HG02852 (cell line): Measurements from ENCODE around the gene SCAF4.

Experiments
- ATAC-seq: cut with Tn5 transposase; IDR thresholded peaks from one replicate; pipeline ENCODE4 v1.9.1; 2021; ENCODE audit warnings: mild to moderate bottlenecking, moderate library complexity; ENCODE audit not compliant: unreplicated experiment

Gene SCAF4

DNA sequence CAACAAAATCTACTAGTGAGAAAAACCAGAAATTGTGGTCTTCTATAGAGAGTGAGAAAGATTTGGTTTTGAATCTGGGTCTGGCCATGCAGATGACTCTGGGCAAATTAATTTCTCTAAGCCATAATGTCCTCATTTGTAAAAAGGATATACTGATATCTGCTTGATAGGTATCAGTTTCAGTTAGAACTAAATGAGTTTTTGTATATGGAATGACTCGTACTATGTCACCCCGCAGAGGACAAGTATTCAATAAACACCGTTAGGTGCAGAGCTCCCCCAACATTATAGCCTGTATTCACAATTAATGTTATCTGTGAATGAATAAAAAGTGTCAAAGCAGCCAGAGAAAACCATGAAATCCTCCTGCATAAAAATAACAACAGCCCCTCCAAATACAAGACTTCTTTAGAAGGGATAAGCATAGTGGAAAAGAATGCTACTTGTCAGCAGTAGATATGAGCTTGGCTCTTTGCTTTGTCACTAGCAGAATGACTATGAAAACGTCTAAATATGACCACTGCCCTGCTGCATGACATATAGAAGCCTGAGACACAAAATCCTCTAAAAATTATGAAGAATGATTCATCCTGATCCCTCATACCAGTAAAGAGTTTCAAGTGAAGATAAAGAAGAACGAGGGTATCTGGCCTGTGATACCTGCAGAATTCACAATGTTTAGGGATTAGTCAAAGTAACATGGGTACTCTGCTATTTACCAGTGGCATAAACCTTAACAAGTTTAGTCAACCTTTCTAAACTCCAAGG lies 17.8 kb downstream of the SCAF4 start:
- peak; percentile 65 for ATAC-seq

DNA sequence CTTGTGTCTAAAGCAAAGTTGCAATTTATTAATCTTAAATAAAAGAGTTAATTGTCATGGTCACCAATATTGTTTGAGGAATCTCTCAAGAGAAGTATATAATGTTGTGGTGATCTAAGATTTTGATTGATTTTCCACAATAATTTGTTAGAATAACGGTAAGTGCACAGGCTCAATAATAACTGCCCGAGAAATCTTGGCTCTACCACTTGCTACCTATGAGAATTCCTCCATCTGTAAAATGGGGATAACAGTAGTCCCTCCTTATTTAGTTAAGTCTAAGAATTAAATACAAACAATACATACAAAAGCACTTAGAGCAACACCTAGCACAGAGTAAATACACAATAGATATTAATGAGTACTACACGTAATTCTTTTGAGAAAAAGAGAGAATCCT lies 18.8 kb downstream of the SCAF4 start:
- no peak for ATAC-seq

DNA sequence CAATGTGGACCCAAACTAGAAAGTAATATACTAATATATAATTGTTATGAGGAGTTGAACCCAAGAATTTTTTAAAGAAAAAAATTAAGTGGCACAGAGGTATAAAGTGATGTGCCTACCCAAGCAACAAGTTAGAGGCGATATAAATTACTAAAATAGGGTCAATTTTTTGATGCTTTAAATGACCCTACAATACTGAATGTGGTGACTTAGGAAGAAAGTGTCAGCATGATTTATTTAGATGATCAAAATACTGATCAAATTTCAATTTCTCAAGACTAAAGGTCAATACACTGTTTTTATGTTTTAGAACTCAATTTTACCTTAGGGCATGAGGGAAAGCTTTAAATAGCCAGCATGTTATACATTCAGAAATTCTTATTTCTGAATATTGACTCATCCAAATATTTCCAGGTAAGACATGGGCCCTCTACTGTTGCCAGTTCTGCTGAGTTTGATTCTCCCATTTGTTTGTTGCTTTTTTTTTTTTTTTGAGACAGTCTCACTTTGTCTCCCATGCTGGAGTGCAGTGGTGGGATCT lies 20.1 kb downstream of the SCAF4 start:
- no peak for ATAC-seq

DNA sequence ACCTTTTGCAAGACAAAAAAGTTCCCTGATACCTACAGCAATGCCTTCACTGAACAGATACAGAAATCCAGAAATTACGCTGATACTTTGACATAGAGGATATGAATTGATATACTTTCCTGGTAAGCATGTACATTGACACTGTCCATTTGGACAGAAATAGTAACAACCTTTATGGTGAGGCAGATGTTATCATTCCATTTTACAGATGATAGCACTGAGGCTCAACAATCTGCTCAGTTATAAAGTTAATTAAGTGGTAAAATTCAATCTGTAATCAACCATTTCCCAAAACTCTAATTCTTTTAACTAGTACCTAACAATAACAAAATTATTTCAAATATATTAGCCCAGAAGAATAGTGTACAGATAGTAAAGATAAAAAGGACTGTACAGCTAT lies 20.6 kb downstream of the SCAF4 start:
- ATAC-seq, result no peak

DNA sequence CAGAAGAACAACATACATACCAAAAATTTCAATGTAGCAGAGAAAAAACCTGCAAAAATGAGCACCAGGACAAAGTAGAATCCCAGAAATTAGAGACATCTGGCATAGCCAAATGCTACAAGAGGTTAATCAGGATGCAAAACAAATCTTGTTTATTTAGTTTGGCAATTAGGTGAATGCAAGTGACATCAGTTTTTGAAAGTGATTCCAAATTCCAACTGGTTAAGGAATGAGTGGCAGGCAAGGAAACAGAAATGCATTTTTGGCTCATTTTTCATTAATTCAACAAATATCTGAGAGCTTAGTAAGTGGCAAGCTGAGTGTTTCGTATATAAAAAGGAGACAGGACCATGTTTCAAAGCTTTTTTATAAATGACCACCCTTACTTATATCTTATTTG lies 21.3 kb downstream of the SCAF4 start:
- ATAC-seq, result no peak

DNA sequence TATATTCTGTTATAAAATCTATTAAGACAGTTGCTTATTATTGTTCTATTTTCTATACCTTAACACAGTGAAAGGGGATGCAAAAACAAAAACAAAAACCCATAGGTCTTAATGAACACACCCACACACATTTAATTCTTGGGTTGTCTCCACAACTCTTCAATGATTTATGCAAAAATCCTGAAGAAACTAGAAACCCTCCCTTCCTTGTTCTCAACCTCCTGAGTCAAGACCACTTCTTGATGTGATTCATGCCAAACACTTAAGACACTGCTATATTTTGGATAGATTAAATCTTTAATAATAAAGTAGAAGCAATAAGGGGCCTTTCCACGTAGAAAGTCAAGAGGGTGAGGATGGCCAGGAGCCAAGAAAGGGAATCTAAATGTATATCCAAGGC lies 23.4 kb downstream of the SCAF4 start:
- no peak for ATAC-seq

DNA sequence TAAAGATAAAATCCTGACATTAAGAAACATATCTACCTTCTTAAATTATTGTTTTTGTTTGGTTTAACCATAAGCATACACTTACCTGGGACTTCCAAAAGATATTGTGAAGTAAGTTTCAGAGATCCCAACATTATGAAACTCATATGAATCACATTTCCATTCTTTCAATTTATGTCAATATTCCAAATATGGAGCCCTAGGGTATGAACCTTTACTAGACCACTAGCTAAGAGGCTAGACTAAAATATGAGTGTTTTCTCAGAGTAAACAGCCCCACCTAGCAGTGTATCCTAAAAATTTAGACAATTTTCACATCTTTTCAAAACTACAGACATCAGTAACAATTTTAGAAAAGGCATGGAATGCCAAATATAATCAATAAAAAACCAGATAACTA lies 24.4 kb downstream of the SCAF4 start:
- no peak for ATAC-seq

DNA sequence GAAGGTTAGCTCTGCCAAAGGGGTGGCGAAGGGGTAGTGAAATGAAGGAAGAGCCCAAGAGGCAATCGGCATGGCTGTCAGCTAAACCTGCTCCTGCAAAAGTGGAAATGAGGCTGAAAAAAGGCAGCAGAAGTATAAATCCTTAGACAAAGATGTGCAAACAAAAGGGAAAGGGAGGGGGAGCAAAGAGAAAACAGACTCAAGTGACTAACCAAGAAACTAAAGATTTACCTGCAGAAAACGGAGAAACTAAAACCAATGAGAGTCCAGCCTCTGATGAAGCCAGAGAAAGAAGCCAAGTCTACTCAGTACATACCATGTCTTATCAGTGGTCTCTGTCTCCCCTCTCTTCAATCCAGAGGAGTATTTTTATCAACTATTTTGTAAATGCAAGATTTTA lies 25.4 kb downstream of the SCAF4 start:
- ATAC-seq, result no peak

DNA sequence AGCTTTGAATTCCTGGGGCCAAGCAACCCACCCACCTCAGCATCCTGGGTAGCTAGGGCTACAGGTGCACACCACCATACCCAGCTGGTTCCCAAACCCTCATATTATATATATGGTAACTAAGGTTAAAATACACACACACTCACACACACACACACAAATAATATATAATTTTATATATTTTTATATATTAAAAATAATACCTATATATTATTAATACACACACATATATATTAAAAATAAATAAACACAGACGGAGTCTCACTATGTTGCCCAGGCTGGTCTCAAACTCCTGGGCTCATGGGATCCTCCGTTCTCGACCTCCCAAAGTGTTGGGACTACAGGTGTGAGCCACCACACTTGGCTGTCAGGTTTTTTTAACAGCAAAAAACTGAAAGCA lies 31.9 kb downstream of the SCAF4 start:
- no peak for ATAC-seq

DNA sequence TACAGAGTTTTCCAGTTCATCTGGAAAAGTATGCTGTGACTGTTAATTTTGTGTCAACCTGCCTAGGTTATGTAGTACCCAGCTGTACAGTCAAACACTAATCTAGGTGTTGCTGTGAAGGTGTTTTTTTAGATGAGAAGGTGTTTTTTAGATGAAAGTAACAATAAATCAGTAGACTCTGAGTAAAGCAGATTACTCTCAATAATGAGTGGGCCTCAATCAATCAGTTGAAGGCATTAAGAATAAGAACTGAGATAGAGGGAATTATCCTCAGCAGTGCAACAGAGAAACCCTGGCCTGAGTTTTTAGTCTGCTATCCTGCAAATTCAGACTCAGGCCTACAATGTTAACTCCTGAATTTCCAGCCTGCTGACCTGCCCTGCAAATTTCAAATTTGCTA lies 33.5 kb downstream of the SCAF4 start:
- ATAC-seq, result no peak

DNA sequence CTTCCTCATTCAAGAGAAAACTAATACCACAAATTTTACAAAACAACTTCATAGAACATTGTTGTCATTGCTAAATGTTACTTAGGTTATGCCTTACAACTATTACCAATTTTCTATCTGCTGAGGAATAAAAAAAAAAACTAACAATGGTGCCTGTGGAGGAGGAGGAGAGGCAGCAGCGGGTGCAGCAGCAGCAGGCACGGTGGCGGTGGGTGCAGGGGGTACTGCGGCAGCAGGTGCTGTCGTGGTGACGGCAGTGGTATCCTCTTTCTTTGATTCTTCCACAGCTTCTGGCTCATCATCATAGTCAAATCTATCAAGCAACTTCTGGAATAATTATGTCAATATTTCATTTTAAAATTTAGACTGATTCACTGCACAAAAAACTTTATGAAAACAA lies 35.5 kb downstream of the SCAF4 start:
- ATAC-seq, result no peak

DNA sequence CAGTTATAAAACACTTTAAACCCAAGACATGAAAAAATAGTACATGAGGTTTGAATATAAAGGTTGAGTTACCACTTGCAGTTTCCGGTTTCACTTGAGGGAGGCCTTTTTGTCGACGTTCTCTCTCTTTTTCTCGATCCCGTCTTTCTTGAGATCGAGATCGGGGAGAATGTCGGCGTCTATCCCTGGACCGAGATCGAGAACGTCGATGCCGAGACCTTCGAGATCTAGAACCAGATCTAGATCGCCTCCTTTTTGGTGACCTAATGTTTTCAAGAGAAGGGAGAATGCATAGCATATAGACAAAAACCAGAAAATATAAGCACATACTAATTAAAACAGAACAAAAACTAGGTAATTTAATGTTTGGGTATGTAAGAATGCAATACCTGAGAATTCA lies 38.7 kb downstream of the SCAF4 start:
- no peak for ATAC-seq

DNA sequence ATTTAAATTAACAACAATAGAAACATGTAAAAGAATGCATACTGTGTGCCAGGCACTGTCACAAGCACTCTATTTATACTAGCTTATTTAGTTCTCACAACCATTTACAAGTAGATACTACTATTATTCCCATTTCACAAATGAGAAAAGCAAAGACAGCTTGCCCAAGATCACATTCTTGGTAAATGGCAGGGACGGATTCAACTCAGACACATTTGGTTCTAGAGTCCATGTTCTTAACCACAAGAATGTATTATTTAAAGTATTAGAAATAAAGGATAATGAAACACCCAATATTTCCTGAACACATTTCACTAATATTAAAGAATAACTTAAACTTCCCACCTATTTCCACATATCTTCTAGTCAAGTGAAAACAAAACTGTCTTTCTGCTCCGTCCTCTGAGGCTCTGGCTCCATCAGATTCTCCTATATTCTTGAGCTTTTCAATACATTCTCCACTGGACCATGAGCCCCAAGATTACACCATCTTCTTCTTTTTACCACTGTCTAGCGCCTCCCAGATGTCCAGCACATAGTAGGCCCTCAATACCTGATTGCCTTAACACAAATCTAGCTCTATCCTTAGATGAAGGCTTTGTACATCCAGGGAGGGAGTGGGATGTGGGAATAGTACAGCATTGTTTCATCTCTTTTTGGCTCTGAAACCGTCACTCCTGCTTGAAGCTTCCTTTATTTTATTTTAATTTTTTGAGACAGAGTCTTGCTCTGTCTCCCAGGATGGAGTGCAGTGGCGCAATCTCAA lies 43.1 kb downstream of the SCAF4 start:
- no peak for ATAC-seq

DNA sequence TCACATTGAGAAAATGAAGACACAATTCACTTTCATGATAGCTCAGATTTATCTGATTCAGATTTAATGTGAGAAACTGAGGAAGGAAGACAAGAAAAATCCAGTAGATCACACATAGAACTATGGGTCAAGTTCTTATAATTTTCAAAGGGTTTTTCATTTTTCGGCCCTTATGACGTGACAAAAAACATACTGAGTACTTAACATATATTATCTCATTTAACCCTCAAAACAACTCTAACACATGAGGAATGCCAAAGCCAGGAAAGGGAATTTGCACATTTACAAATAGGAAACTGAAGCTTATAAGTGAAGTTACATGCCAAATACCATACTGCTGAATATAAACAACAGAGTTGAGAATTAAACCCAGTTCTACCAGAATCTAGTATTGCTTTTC lies 44.8 kb downstream of the SCAF4 start:
- no peak for ATAC-seq

DNA sequence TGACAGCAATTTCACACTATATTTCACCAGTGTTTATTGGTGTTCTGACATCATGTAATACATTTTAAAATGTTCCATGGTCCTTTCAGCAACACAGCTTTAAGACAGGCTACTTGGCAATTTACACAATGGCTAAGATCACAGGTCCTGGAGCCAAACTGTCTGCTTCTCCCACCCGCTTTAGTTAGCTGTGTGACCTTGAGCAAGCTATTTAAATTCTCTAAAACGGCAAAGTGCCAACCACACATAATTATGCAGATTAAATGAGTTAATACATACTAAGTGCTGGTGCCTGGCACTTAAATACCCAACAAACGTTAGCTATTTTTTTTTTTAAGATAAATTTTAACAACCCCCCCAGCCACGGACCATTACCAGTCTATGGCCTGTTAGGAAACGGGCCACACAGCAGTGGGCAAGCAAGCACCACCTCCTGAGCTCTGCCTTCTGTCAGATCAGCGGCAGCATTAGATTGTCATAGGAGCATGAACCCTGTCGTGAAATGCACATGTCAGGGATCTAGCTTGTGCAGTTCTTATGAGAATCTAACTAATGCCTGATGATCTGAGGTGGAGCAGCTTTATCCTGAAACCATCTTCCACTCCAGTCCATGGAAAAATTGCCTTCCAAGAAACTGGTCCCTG lies 45.5 kb downstream of the SCAF4 start:
- no peak for ATAC-seq

DNA sequence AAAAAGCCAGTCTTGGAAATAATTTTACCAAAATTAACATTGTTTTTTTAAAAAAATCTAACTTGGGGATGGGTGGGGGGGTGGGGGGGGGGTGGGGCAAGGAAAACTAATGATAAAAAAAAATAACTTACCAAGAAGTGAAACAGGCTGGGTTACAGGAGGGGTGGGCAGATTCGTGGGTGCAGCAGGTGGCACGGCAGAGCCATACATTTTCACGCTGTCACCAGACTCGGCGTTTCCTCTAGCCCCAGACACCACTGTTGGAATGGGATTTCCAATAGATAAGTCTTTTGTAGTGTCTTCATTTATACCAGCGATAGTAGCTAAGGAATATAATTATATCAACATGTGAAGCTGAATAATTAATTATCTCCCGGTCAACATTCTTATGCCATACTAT lies 47.0 kb downstream of the SCAF4 start:
- ATAC-seq, result no peak

DNA sequence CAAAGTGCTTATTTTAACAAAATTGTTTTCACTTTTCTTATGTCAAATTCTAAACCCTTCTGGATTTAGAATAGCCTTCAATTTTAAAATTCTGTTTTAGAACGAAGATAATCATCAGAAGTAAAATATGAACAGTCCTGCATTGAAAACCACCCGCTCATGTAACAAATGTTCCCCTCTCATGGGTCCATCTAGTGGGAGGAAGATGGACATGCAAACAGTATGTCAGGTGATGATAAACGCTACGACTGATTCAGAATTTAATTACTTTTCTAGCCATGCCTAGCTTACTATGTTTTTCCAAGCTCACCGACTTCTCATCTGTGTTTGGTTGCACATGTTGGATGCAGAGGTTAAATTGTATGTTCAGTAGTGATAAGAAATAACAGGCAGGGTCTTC lies 48.9 kb downstream of the SCAF4 start:
- ATAC-seq, result no peak

DNA sequence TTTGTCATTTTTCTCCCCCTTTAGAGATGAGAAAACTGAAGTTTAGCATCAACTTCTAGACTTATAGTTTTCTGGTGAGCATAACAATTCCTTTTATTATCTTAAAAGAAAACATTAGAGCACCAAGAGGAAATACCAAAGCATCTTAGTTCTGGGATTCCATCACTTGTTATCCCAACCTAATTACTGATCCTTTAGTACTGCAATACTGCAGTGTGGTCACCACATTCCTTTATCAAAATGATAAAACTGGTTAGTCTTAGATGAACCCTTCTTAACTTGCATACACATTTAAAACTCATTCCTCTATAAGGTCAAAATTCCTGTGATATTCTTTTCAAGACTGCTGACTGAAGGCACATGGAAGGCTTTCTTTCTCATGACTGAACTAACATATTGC lies 49.3 kb downstream of the SCAF4 start:
- ATAC-seq, result no peak

DNA sequence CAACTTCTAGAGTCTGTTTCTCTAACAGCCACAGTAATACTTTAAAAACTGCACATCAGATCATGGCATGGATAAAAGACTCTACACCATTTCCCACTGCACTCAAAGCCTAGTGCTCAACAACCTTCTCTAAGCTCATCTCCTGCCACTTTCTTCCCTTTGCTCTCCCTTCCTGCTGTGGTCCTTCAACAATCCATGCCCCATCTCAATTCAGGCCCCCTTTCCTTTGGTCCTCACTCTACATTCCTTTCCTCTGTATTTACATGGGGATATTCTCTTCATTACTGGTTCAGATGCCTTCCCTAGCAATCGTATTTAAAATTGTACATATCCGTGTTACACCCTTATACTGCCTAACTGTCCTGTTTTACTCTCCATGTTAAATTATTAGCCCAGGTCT lies 53.4 kb downstream of the SCAF4 start:
- ATAC-seq, result no peak

DNA sequence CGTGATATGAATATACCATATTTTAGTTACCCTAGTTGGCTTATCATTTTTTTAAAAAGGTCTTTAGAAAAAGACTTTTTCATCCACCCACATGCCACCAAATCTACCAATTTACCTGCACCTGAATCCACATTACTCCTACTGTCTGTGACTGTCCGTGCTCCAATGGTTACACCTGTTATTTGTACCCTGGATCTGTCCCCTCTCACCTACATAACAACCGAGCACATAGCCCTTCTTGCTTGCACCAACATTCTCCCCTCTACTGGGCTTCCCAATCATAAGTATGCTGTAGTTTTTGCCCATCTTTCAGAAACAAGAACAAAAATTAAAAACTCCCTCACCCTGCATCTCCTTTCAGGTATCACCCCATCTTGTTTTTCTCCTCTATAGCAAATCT lies 54.9 kb downstream of the SCAF4 start:
- no peak for ATAC-seq

DNA sequence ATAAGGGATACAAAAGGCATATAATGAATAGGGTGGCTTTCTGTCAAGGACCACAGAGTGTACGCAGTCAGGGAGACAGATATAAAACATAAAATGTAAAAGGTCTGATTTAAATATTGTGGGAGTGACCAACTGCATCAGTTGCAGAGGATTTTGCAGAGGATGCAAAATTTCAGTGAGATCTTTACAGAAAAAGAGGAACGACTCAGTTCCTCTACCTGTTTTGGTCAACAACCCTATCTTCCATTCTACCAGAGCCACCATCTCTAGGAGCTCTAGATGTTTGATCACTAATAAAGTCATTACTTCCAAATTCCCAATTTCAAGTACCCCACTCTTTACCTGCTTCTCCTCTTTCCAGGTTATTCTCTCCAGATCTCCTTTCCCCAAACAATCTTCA lies 56.0 kb downstream of the SCAF4 start:
- no peak for ATAC-seq

DNA sequence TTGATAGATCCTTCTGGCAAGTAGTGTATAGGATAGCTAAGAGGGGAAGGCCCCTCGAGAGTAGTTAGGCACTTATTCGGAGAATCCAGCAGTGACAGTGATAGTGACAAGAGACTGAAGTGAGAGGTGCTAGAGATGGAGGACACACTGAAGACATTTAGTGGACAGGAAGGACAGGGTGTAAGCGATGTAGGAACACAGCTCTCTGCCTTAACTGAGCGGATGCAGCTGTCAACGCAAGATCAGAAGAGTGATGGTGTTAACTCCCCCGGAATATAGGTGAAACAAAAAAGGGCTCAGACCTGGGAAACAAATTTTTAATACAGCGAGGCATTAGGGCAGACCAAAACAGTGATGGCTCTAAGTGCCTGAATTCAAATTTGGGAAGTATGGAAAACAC lies 56.6 kb downstream of the SCAF4 start:
- ATAC-seq, result no peak
